DOHH2 (cell line): ENCODE measurements around the gene TFPI2.

Experiments
- H3F3A ChIP-seq: fragments of 200-600 bp; sonication (generic), shearing (Covaris generic); 2 replicates; pipeline ENCODE4 v1.6.0; 2016; ENCODE audit warnings: antibody characterized with exemption, mild to moderate bottlenecking; ENCODE audit not compliant: control insufficient read depth, insufficient read depth
- H3K27ac ChIP-seq: fragments of 200-600 bp; sonication (generic); 2 replicates; pipeline ENCODE4 v1.5.1; 2014; ENCODE audit warnings: low read depth, mild to moderate bottlenecking, low read length, moderate library complexity
- H3K27me3 ChIP-seq: fragments of 200-600 bp; sonication (generic); 2 replicates; pipeline ENCODE4 v1.6.1; 2014; ENCODE audit warnings: mild to moderate bottlenecking, low read length, mixed read lengths; ENCODE audit not compliant: control insufficient read depth
- H3K36me3 ChIP-seq: fragments of 200-600 bp; sonication (generic); 2 replicates; pipeline ENCODE4 v1.6.1; 2014; ENCODE audit warnings: mild to moderate bottlenecking, low read length, moderate library complexity, mixed read lengths; ENCODE audit not compliant: control insufficient read depth
- H3K4me1 ChIP-seq: fragments of 200-600 bp; sonication (generic); 2 replicates; pipeline ENCODE4 v1.6.1; 2014; ENCODE audit warnings: mild to moderate bottlenecking, low read length, mixed read lengths; ENCODE audit not compliant: control insufficient read depth
- H3K4me2 ChIP-seq: fragments of 200-600 bp; sonication (generic); 2 replicates; pipeline ENCODE4 v1.6.0; 2014; ENCODE audit warnings: mild to moderate bottlenecking, low read length, moderate library complexity
- H3K4me3 ChIP-seq: fragments of 200-600 bp; sonication (generic); 2 replicates; pipeline ENCODE4 v1.5.1; 2014; ENCODE audit warnings: mild to moderate bottlenecking, low read length, mixed read lengths
- H3K79me2 ChIP-seq: fragments of 200-600 bp; sonication (generic); 2 replicates; pipeline ENCODE4 v1.6.1; 2014; ENCODE audit warnings: mild to moderate bottlenecking, low read length, mixed read lengths; ENCODE audit not compliant: control insufficient read depth
- H3K9me2 ChIP-seq: fragments of 200-600 bp; sonication (generic); replicated peaks from 2 replicates; pipeline ENCODE4 v1.6.1; 2014; ENCODE audit warnings: mild to moderate bottlenecking, low read length, mixed read lengths; ENCODE audit not compliant: control insufficient read depth
- H3K9me3 ChIP-seq: fragments of 200-600 bp; sonication (generic); 2 replicates; pipeline ENCODE4 v1.6.1; 2014; ENCODE audit warnings: antibody characterized with exemption, low read length, mixed read lengths; ENCODE audit not compliant: control insufficient read depth, insufficient read depth
- H4K20me1 ChIP-seq: fragments of 200-600 bp; sonication (generic); 2 replicates; pipeline ENCODE4 v1.6.0; 2014; ENCODE audit warnings: low read depth, mild to moderate bottlenecking, antibody characterized with exemption, low read length, moderate library complexity; ENCODE audit not compliant: control insufficient read depth, insufficient read depth
- CTCF ChIP-seq: fragments of 200-600 bp; sonication (generic); IDR thresholded peaks from one replicate; pipeline ENCODE4 v1.5.1; 2014; ENCODE audit warnings: antibody characterized with exemption, mild to moderate bottlenecking, low read depth, low read length; ENCODE audit not compliant: poor library complexity, severe bottlenecking
- EZH2phosphoT487 ChIP-seq: fragments of 200-600 bp; sonication (generic); IDR thresholded peaks from 2 replicates; pipeline ENCODE4 v1.6.1; 2017; ENCODE audit warnings: borderline replicate concordance, mild to moderate bottlenecking, antibody characterized with exemption, low read length, moderate library complexity, mixed read lengths

Gene TFPI2

GRCh38 chr7:93897680-93898079, 7.1 kb upstream of the TFPI2 start:
- H3K9me2 ChIP-seq = no peaks in the 10 kb centered on the region
- no peaks in the 10 kb centered on the region for H3K79me2 ChIP-seq
- H3K27ac ChIP-seq = no peak overlapping the region
- H3F3A ChIP-seq = no peaks in the 10 kb centered on the region
- H3K4me1 ChIP-seq = no peaks in the 10 kb centered on the region
- H3K27me3 ChIP-seq = peaks cover 25% of the 10 kb centered on the region
- H3K9me3 ChIP-seq = no peaks in the 10 kb centered on the region
- no peaks in the 10 kb centered on the region for H3K36me3 ChIP-seq
- TF ChIP-seq EZH2phosphoT487 (no peak), CTCF (no peak)
- no peak overlapping the region for H3K4me3 ChIP-seq
- no peak overlapping the region for H3K4me2 ChIP-seq
- H4K20me1 ChIP-seq = no peaks in the 10 kb centered on the region

GRCh38 chr7:93895859-93896600, 5.5 kb upstream of the TFPI2 start:
- peaks cover 38% of the 10 kb centered on the region for H3K27me3 ChIP-seq
- H4K20me1 ChIP-seq = no peaks in the 10 kb centered on the region
- H3K79me2 ChIP-seq = no peaks in the 10 kb centered on the region
- H3K9me3 ChIP-seq = no peaks in the 10 kb centered on the region
- no peaks in the 10 kb centered on the region for H3K9me2 ChIP-seq
- no peaks in the 10 kb centered on the region for H3K36me3 ChIP-seq
- H3K27ac ChIP-seq = no peak overlapping the region
- TF ChIP-seq EZH2phosphoT487 (no peak), CTCF (no peak)
- no peak overlapping the region for H3K4me3 ChIP-seq
- H3F3A ChIP-seq = no peaks in the 10 kb centered on the region
- H3K4me2 ChIP-seq = no peak overlapping the region
- peaks cover 6% of the 10 kb centered on the region for H3K4me1 ChIP-seq

GRCh38 chr7:93894966-93895640, 4.5 kb upstream of the TFPI2 start:
- H3K4me2 ChIP-seq = no peak overlapping the region
- peaks cover 15% of the 10 kb centered on the region for H3K4me1 ChIP-seq
- no peaks in the 10 kb centered on the region for H3K9me2 ChIP-seq
- peaks cover 45% of the 10 kb centered on the region for H3K27me3 ChIP-seq
- no peaks in the 10 kb centered on the region for H3K36me3 ChIP-seq
- H3F3A ChIP-seq = no peaks in the 10 kb centered on the region
- H3K79me2 ChIP-seq = no peaks in the 10 kb centered on the region
- no peaks in the 10 kb centered on the region for H4K20me1 ChIP-seq
- H3K27ac ChIP-seq = no peak overlapping the region
- TF ChIP-seq CTCF (no peak), EZH2phosphoT487 (no peak)
- no peak overlapping the region for H3K4me3 ChIP-seq
- H3K9me3 ChIP-seq = no peaks in the 10 kb centered on the region
